ENCODE measurements around the gene LY86. TPM values are rescaled to one million over a fixed set of nuclear protein-coding genes. Genes with fewer than 3 reads are reported as not detected.

LY86 gene
- total and polyA plus RNA-seq, 7 donors, result 0.18 to 1.3 (median 0.42) TPM

GRCh38 chr6:6688283-6688682 is 99.8 kb downstream of the LY86 start:
- Histone ChIP-seq H3K27ac (peak overlapping the region; percentile 30), H3K27me3 (ENCODE audit: insufficient read depth in 3 of 3, low read length in 2 of 3) (peaks cover 0 to 1% (median 0%) of the 10 kb centered on the region in 3 donors), H3K9me3 (no peaks in the 10 kb centered on the region), H3K4me1 (peaks cover 23% of the 10 kb centered on the region), H3K4me3 (no peak overlapping the region), H3K36me3 (ENCODE audit: insufficient read depth in 1 of 2, low read depth in 1 of 2) (no peaks in the 10 kb centered on the region)
- 65 to 76% (median 75%) methylated on average over 1 of the region's 1 CpG for WGBS, 3 donors
- TF ChIP-seq CTCF (IDR thresholded peaks at IDR 0.05), result no peak
- ATAC-seq (no peak), DNase-seq (no peak)
- intact Hi-C loops (cut with DNase I), result no loop called here

- intact Hi-C loops (cut with DNase I), result no loop called here
- Histone ChIP-seq H3K27ac (peak overlapping the region; percentile 30), H3K36me3 (ENCODE audit: insufficient read depth in 1 of 2, low read depth in 1 of 2) (no peaks in the 10 kb centered on the region), H3K9me3 (no peaks in the 10 kb centered on the region), H3K4me3 (no peak overlapping the region), H3K27me3 (ENCODE audit: insufficient read depth in 3 of 3, low read length in 2 of 3) (peaks cover 0 to 1% (median 0%) of the 10 kb centered on the region in 3 donors), H3K4me1 (peaks cover 23% of the 10 kb centered on the region)
- 50 to 71% (median 68%) methylated on average over 1 of the region's 1 CpG for WGBS, 3 donors
- ATAC-seq (no peak), DNase-seq (no peak)
- no peak for TF ChIP-seq CTCF (IDR thresholded peaks at IDR 0.05)
Measured at GRCh38 chr6:6688951-6689350, 100.4 kb downstream of the LY86 start.

GRCh38 chr6:6689400-6690143 is 101.1 kb downstream of the LY86 start:
- no peak for DNase-seq

DNA sequence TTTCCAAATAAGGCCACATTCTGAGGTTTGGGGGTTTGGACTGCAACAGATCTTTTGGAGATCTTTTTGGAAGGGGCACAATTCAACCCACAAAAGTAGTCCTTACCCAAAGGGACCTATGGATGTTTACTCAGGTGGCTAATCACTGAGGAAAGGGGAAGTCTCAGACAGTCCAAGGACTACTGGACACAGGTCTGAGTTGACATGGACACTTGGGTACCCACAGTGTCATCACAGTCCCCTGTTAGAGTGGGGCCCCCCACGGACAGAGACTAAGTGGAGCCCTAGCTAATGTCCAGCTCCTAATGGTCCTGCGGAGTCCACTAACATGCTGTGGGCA is 101.6 kb downstream of the LY86 start:
- Histone ChIP-seq H3K27me3 (ENCODE audit: insufficient read depth in 3 of 3, low read length in 2 of 3) (peaks cover 0 to 1% (median 0%) of the 10 kb centered on the region in 3 donors), H3K4me1 (peaks cover 22% of the 10 kb centered on the region), H3K36me3 (ENCODE audit: insufficient read depth in 1 of 2, low read depth in 1 of 2) (no peaks in the 10 kb centered on the region), H3K4me3 (no peak overlapping the region), H3K9me3 (no peaks in the 10 kb centered on the region), H3K27ac (peak overlapping the region; percentile 65)
- TF ChIP-seq CTCF (IDR thresholded peaks at IDR 0.05), result no peak
- no peak for ATAC-seq
- WGBS, 3 donors, result 88 to 92% (median 89%) methylated on average over 2 of the region's 2 CpGs
- intact Hi-C loops (cut with DNase I), result no loop called here
- DNase-seq, result no peak

More at GRCh38 chr6:6689400-6690143, 101.1 kb downstream of the LY86 start:
- Histone ChIP-seq H3K27ac (peak overlapping the region; percentile 65), H3K4me3 (no peak overlapping the region), H3K27me3 (ENCODE audit: insufficient read depth in 3 of 3, low read length in 2 of 3) (peaks cover 0 to 1% (median 0%) of the 10 kb centered on the region in 3 donors), H3K4me1 (peaks cover 23% of the 10 kb centered on the region), H3K9me3 (no peaks in the 10 kb centered on the region), H3K36me3 (ENCODE audit: insufficient read depth in 1 of 2, low read depth in 1 of 2) (no peaks in the 10 kb centered on the region)
- no peak for TF ChIP-seq CTCF (IDR thresholded peaks at IDR 0.05)
- ATAC-seq, result no peak
- intact Hi-C loops (cut with DNase I), result no loop called here
- WGBS, 3 donors, result 64 to 80% (median 72%) methylated on average over 2 of the region's 2 CpGs

- Histone ChIP-seq H3K27ac (peak overlapping the region; percentile 50), H3K27me3 (ENCODE audit: insufficient read depth in 3 of 3, low read length in 2 of 3) (peaks cover 0 to 1% (median 0%) of the 10 kb centered on the region in 3 donors), H3K4me1 (peaks cover 7% of the 10 kb centered on the region), H3K9me3 (no peaks in the 10 kb centered on the region), H3K36me3 (ENCODE audit: insufficient read depth in 1 of 2, low read depth in 1 of 2) (no peaks in the 10 kb centered on the region), H3K4me3 (no peak overlapping the region)
- DNase-seq (no peak), ATAC-seq (no peak)
- 64 to 71% (median 67%) methylated on average over 6 of the region's 6 CpGs for WGBS, 3 donors
- TF ChIP-seq CTCF (IDR thresholded peaks at IDR 0.05), result no peak
- intact Hi-C loops (cut with DNase I), result no loop called here
Measured at GRCh38 chr6:6694368-6694780, 105.9 kb downstream of the LY86 start.

Measured in psoas muscle (tissue), 8 donors.